Psoas muscle (tissue), 8 donors: Measurements from ENCODE around the gene ACADS. TPM values are rescaled to one million over a fixed set of nuclear protein-coding genes. Genes with fewer than 3 reads are reported as not detected.

Source experiments
- ATAC-seq, 4 donors: fragments of 200-7000 bp; cut with Tn5 transposase; one replicate each; pipeline ENCODE4 v1.9.1; 2020; ENCODE audit warnings: moderate library complexity in 3 of 4, mild to moderate bottlenecking in 2 of 4
- DNase-seq, 2 donors: peaks; one replicate each; pipeline ENCODE4 v3.0.0-alpha.2; 2020
- H3K27ac ChIP-seq: fragments of 200-600 bp; one replicate; pipeline ENCODE4 v1.8.0; 2022
- H3K27me3 ChIP-seq, 3 donors: fragments of 200-600 bp in 1 of 3; one replicate each; pipeline versions ENCODE4 v1.6.1 to v1.8.0; 2013 to 2022; ENCODE audit warnings: low read length in 2 of 3, mild to moderate bottlenecking in 2 of 3, moderate library complexity in 1 of 3; ENCODE audit not compliant: insufficient read depth in 3 of 3
- H3K36me3 ChIP-seq, 2 donors: fragments of 200-600 bp in 1 of 2; one replicate each; pipeline versions ENCODE4 v1.6.1 to v1.8.0; 2013 to 2022; ENCODE audit warnings: low read depth in 1 of 2, mild to moderate bottlenecking in 1 of 2, moderate library complexity in 1 of 2; ENCODE audit not compliant: insufficient read depth in 1 of 2
- H3K4me1 ChIP-seq: fragments of 200-600 bp; one replicate; pipeline ENCODE4 v1.8.0; 2022
- H3K4me3 ChIP-seq: fragments of 200-600 bp; one replicate; pipeline ENCODE4 v1.8.0; 2022; ENCODE audit warnings: mild to moderate bottlenecking
- H3K9me3 ChIP-seq: fragments of 200-600 bp; one replicate; pipeline ENCODE4 v1.8.0; 2022
- CTCF ChIP-seq: fragments of 200-600 bp; IDR thresholded peaks from one replicate; pipeline ENCODE4 v1.8.0; 2022; ENCODE audit warnings: antibody characterized with exemption
- WGBS, 3 donors: extraction: QIAGEN DNeasy Blood & Tissue Kit; methylation state at CpG; one replicate each; pipeline versions ENCODE4 v1.1.6 to v1.1.7; 2013; 5-methylcytosine and 5-hydroxymethylcytosine counted together
- intact Hi-C, 2 donors: fragments of 100-400 bp; cut with DNase I; formaldehyde crosslinking; loops; one replicate each; pipeline versions ENCODE4 v1.11.0 to v1.14.2; 2022
- polyA plus RNA-seq, 3 donors: library from polyadenylated mRNA; stranded (reverse); fragments of 200-250 nt; gene quantifications; one replicate each; pipeline ENCODE4 v1.2.3, GENCODE V29; 2013
- total RNA-seq, 4 donors: library from RNA; stranded (reverse); fragmentation: NEBNext Ultra II Directional in 2 of 4; extraction: Animal tissue kit (Norgen Biotek cat#: 25700) in 2 of 4; gene quantifications; one replicate each; pipeline versions ENCODE4 v1.2.1 to v1.2.4, GENCODE V29; 2021 to 2023
- donor health status: healthy with polysubstance abuse.
- donor health status: DM: no; HTN: no; CAD: no; lungs with moderate emphysema.
- donor health status: Bipolar disorder and iron deficiency.
- donor health status: healthy.
- donor health status: DM: yes; HTN: yes; CAD: no.
- donor health status: DM: no; HTN: no; CAD: no.
- donor health status: DM: no; HTN: no; CAD: no.
- donor health status: DM: yes; HTN: yes; CAD: no.

Gene ACADS
- total and polyA plus RNA-seq, 7 donors: 81.9 to 120 (median 106) TPM

GRCh38 chr12:120698665-120699064 is 27.0 kb upstream of the ACADS start:
- ATAC-seq (peak; percentile 27 to 55 (median 32)), DNase-seq (no peak)
- H3K36me3 ChIP-seq: peaks cover 0 to 96% of the 10 kb centered on the region in 2 donors
- TF ChIP-seq CTCF: no peak
- peak overlapping the region; percentile 67 for H3K27ac ChIP-seq
- H3K27me3 ChIP-seq: no peaks in the 10 kb centered on the region
- intact Hi-C loops: no loop called here
- 69 to 85% (median 82%) methylated on average over 3 of the region's 3 CpGs for WGBS, 3 donors
- H3K4me1 ChIP-seq: peaks cover 59% of the 10 kb centered on the region
- no peak overlapping the region for H3K4me3 ChIP-seq
- no peaks in the 10 kb centered on the region for H3K9me3 ChIP-seq

GRCh38 chr12:120699553-120699952 is 26.1 kb upstream of the ACADS start:
- ATAC-seq: no peak
- intact Hi-C loops: no loop called here
- peaks cover 52% of the 10 kb centered on the region for H3K4me1 ChIP-seq
- no peak for TF ChIP-seq CTCF
- peak overlapping the region; percentile 41 for H3K27ac ChIP-seq
- H3K27me3 ChIP-seq: no peaks in the 10 kb centered on the region
- peaks cover 0 to 87% of the 10 kb centered on the region in 2 donors for H3K36me3 ChIP-seq
- H3K4me3 ChIP-seq: no peak overlapping the region
- 56 to 92% (median 78%) methylated on average over 7 of the region's 7 CpGs for WGBS, 3 donors
- no peak for DNase-seq
- no peaks in the 10 kb centered on the region for H3K9me3 ChIP-seq

DNA sequence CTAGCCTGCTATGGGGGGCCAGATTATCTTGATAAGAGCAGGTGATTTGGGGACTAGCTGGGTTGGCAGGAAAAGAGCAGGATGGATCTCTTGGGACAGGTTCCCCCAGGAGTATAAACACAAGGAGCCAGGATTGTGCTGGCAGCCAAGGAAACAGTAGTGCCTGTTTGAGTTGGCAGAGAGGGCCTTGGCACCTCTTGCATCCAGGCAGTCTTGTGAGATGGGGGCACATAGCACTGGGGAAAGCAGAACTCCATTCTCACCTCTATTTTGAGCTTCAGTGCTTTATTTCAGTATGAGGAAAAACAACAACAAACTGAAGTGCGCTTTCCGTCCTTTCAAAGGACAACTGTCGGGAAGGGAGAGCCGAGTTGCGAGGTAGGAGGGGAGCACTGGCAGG is 24.7 kb upstream of the ACADS start:
- WGBS, 3 donors: 27 to 56% (median 29%) methylated on average over 5 of the region's 5 CpGs
- H3K4me3 ChIP-seq: no peak overlapping the region
- intact Hi-C loops: no loop called here
- peak overlapping the region; percentile 41 for H3K27ac ChIP-seq
- no peak for DNase-seq
- no peak for TF ChIP-seq CTCF
- no peaks in the 10 kb centered on the region for H3K27me3 ChIP-seq
- H3K36me3 ChIP-seq: peaks cover 0 to 74% of the 10 kb centered on the region in 2 donors
- H3K9me3 ChIP-seq: no peaks in the 10 kb centered on the region
- ATAC-seq: peak in 1 of 4 donors; percentile 34
- peaks cover 46% of the 10 kb centered on the region for H3K4me1 ChIP-seq

- Histone ChIP-seq H3K27me3 (no peaks in the 10 kb centered on the region), H3K4me1 (peaks cover 32% of the 10 kb centered on the region), H3K4me3 (no peak overlapping the region), H3K27ac (no peak overlapping the region), H3K36me3 (peaks cover 0 to 56% of the 10 kb centered on the region in 2 donors), H3K9me3 (no peaks in the 10 kb centered on the region)
- ATAC-seq (no peak), DNase-seq (no peak)
- 96 to 100% (median 96%) methylated on average over 1 of the region's 1 CpG for WGBS, 3 donors
- TF ChIP-seq CTCF: no peak
- intact Hi-C loops: no loop called here
Measured at GRCh38 chr12:120702637-120703036, 23.0 kb upstream of the ACADS start.

DNA sequence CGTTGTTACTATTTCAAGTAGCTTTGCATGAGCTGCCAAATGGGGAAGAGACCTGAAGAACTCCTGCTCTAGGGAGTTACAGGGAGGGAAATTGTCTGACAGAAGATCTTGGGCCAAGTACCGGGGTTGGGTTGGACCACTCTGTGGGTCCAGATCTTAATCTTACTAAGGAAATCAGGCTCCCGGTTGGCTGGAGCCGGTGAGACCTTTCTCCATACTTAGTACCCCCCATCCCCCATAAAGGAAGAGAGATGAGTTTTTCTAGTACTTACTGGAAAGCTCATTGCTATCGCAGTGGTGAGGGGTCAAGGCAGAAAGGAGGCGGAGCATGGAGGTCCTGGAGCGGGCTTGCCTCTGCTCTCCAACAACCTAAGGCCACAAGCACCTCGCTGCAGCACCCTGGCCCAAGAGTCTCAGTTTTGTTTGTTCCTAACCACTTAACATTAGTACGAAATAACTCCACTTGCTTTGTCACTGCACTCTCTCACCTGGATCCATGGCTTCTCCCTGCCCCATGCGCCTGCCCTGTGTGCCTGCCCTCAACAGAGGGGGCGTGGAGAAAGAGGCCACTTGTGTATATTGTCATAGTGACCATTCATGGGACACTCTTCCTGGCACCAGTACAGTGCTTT is 22.2 kb upstream of the ACADS start:
- H3K36me3 ChIP-seq: peaks cover 0 to 48% of the 10 kb centered on the region in 2 donors
- H3K27ac ChIP-seq: no peak overlapping the region
- H3K9me3 ChIP-seq: no peaks in the 10 kb centered on the region
- 76 to 82% (median 81%) methylated on average over 11 of the region's 11 CpGs for WGBS, 3 donors
- intact Hi-C loops: no loop called here
- no peak overlapping the region for H3K4me3 ChIP-seq
- no peak for ATAC-seq
- H3K27me3 ChIP-seq: no peaks in the 10 kb centered on the region
- no peak for TF ChIP-seq CTCF
- peaks cover 25% of the 10 kb centered on the region for H3K4me1 ChIP-seq
- DNase-seq: no peak
